ENCODE measurements around the gene PPP2R2C.

Gene PPP2R2C

DNA sequence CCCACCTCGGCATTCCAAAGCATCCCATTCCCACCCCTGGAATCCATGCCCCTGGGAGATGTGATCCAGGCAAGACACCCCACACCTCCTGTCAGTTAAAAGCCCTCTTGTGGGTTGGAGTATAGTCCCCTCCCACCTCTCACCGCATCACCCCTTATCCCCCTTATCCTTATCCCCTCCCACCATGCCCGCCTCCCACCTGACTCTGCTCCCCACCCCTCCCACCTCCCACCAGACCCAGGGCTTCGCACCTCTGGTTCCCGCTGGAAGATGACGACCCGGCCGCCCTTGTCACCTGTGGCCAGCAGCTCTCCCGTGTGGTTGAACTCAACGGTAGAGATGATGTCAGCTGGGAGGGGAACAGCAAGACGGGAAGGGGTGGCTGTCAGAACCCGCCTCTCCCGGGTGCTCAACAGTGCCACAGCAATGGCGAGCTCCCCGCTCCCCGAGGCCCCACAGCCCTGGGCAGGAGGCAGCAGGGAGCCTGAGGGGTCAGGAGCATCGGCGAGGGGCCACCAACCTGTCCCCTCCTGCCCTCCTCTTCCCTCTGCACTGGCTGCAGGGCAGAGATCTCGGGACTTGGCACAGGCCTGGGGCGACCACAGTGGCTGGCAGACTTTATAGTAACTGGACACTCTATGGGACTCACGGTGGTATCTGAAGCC, 91.5 kb downstream of the PPP2R2C start:
- Histone ChIP-seq H3K9ac (ENCODE audit: low read length) (no peak overlapping the region), H3K27me3 (ENCODE audit: control insufficient read depth, insufficient read depth, low read length) (peaks cover 9% of the 10 kb centered on the region), H3K36me3 (ENCODE audit: control insufficient read depth, insufficient read depth, low read length) (no peaks in the 10 kb centered on the region), H3K27ac (ENCODE audit: low read depth, low read length) (no peak overlapping the region), H3K4me3 (ENCODE audit: low read length) (no peak overlapping the region), H3K4me1 (ENCODE audit: control insufficient read depth, insufficient read depth, low read length) (no peaks in the 10 kb centered on the region)

DNA sequence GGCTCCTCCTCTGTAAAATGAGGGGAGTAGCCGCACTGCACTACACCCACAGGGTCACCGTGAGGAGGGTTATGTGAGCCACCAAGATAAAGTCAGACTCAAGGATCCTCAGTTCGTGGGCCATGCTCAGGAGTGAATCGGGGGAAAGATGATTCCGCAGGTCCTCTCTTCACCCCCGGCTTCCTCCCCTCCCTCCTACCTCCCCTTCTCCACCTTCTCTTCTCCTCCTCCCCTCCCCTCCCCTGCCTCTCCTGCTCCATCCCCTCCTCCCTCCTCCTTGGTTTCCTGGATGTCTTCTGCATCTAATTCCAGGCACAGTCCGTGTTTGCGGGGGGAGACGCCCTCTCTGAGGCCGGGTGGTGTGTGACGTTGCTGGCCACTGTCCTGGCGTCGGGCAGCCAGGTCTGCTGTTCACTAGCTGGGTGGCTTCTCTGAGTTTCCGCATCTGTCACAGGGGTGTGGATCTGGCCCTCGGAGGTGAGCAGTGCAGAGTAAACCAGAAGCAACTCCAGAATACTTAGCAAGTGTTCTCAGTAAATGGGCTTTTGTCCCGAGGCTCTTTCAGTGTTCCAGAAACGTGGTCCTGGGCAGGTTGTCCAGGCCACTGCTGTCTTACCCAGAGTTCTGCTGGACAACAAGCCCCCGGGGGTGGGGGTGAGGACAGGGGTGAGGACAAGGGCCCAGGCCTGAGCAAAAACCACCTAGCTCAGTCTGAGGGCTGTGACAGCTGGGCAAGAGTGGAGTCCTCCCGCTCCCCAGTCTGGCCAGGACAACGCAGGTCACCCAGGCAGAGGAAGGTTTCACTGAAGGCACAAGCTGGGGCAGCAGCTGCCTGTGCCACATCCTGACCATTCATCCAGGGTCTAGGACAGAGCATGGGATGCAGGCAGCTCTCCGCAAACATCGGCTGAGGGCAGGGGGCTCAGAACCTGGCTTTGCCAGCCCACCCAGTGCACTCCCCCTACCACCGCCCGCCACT, 92.4 kb downstream of the PPP2R2C start:
- no peak overlapping the region for H3K9ac ChIP-seq (ENCODE audit: low read length)
- peaks cover 9% of the 10 kb centered on the region for H3K27me3 ChIP-seq (ENCODE audit: control insufficient read depth, insufficient read depth, low read length)
- no peak overlapping the region for H3K27ac ChIP-seq (ENCODE audit: low read depth, low read length)
- H3K4me3 ChIP-seq (ENCODE audit: low read length): no peak overlapping the region
- H3K36me3 ChIP-seq (ENCODE audit: control insufficient read depth, insufficient read depth, low read length): no peaks in the 10 kb centered on the region
- no peaks in the 10 kb centered on the region for H3K4me1 ChIP-seq (ENCODE audit: control insufficient read depth, insufficient read depth, low read length)

DNA sequence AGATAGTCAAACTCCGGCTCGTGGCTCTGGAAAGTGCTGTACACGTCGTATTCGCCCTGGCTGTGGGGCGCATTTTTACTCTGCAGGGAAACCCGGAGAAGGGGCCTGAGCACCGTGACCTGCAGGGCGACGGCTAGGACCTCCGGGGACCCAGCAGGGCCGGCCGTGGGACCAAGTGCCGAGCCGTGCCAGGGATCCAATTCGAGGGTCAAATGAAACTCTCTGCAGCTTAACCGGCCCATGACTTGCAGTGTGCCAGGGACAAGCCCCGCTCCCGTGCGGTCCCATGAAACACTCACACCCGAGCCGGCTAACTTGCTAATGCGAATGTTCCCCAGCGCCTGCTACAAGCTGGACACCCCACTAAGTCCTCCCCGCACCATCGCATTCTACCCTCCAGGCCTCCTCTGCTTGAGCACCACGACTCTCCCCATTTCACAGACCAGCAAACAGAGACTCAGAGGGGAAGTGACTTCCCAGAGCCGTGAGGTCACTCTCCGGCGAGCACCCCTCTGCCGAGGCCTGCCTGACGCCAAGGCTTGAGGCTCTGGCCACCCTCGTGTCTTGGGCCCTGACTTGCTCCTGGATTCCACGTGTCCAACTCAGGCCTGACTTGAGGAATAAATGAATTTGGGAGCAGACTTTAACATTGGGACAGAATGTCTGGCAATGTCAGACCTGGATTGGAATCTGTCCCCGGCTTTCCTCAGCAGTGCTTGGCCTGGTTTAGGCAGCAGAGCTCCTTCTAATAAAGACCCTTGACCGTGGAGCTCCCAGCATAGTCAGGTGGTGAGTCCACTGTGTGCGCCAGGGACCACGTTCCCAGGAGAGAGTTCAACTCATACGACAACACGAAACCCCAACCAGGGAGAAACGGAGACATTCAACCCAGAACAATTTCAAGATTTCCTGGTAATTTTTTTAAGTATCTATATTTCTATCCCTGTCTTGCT, 93.6 kb downstream of the PPP2R2C start:
- Histone ChIP-seq H3K9ac (ENCODE audit: low read length) (no peak overlapping the region), H3K27me3 (ENCODE audit: control insufficient read depth, insufficient read depth, low read length) (peaks cover 9% of the 10 kb centered on the region), H3K4me3 (ENCODE audit: low read length) (no peak overlapping the region), H3K36me3 (ENCODE audit: control insufficient read depth, insufficient read depth, low read length) (no peaks in the 10 kb centered on the region), H3K4me1 (ENCODE audit: control insufficient read depth, insufficient read depth, low read length) (no peaks in the 10 kb centered on the region), H3K27ac (ENCODE audit: low read depth, low read length) (no peak overlapping the region)

DNA sequence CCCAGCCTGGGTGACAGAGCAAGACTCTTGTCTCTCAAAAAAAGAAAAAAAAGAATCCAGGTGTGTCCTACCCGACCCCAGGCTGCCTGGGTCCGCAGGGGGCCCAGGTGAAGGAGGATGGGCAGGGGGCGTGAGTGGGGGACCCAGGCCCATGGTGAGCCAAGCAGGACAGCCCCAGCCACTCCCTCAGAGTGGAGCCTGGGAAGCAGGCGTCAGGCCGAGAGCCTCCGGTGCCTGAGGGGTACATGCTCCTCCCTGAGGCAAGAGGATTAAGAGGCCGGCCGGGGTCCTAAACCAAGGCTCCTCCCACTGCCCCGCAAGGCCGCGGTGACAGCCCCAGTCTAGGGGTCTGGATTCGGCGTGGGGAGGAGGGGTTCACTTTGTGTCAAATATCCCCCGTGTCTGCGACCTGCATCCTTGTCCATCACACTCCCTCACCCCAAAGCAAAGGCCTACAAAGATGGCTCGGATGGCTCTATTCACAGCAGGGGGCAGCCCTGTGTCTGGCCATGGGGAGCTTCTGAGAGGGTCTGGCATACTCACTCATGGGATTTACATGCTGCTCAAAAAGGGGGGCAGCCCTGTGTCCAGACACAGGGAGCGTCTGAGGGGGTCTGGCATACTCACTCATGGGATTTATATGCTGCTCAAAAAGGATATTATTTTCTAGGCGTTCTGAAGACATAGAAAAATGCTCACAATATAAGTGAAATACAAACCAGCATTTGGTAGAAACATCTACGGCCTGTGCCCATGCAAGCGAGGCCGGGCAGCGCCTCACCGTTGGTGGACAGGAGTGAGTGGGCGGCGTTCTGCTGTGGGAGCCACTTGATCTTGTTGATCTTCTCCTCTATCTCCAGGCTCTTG, 94.6 kb downstream of the PPP2R2C start:
- Histone ChIP-seq H3K4me1 (ENCODE audit: control insufficient read depth, insufficient read depth, low read length) (no peaks in the 10 kb centered on the region), H3K27ac (ENCODE audit: low read depth, low read length) (no peak overlapping the region), H3K27me3 (ENCODE audit: control insufficient read depth, insufficient read depth, low read length) (peaks cover 9% of the 10 kb centered on the region), H3K36me3 (ENCODE audit: control insufficient read depth, insufficient read depth, low read length) (no peaks in the 10 kb centered on the region), H3K9ac (ENCODE audit: low read length) (no peak overlapping the region), H3K4me3 (ENCODE audit: low read length) (no peak overlapping the region)

DNA sequence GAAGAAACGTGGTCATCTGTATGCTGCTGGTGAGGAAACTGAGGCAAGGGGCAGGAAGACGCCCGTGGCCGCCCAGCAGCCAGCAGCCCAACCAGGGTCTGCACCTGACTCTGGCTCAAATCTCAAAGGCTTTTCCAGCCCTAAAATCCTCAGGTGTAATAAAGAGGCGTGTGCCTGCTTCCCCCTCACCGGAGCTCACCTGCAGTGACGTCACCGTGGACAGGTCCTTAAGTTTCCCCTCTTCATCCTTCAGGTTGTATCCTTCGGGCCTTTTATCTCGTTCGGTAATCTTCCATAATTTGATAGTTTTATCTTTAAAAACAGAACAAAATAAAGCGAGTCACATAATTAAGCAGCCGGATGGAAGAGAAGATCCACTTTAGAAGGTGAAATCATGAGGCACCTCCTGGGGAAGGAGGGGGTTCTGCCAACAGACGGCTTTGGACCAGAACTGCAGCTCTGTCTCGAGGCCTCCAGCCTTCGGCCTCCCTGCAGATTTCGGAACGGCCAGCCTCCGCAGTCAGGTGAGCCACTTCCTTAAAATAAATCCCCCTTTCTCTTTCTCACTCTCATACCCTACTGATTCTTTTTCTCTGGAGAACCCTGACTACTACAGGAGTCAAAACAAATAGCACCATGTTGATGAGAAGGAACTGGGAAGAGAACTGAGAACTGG, 96.7 kb downstream of the PPP2R2C start:
- Histone ChIP-seq H3K4me1 (ENCODE audit: control insufficient read depth, insufficient read depth, low read length) (no peaks in the 10 kb centered on the region), H3K4me3 (ENCODE audit: low read length) (no peak overlapping the region), H3K9ac (ENCODE audit: low read length) (no peak overlapping the region), H3K27ac (ENCODE audit: low read depth, low read length) (no peak overlapping the region), H3K27me3 (ENCODE audit: control insufficient read depth, insufficient read depth, low read length) (peaks cover 4% of the 10 kb centered on the region), H3K36me3 (ENCODE audit: control insufficient read depth, insufficient read depth, low read length) (no peaks in the 10 kb centered on the region)

DNA sequence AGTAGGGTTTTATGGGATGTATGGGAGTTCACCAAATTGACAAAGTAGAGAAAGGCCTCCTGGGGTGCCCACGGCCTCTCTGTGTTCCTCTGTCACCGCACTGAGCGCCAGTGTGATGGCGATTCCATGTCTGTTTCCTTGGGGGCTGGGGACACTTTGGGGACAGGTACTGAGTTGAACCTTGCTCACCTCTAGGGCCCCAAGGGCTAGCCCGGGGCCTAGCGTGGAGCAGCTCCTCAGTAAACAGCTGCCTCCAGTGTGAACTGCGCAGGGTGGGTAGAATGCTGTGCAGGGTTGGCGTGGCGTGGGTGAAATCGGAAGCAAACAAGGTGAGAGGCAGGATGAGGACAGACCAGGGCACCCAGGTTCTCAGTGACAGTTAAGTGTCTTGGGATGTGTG, 97.8 kb downstream of the PPP2R2C start:
- H3K27ac ChIP-seq (ENCODE audit: low read depth, low read length): no peak overlapping the region
- H3K36me3 ChIP-seq (ENCODE audit: control insufficient read depth, insufficient read depth, low read length): no peaks in the 10 kb centered on the region
- H3K4me1 ChIP-seq (ENCODE audit: control insufficient read depth, insufficient read depth, low read length): no peaks in the 10 kb centered on the region
- H3K27me3 ChIP-seq (ENCODE audit: control insufficient read depth, insufficient read depth, low read length): peaks cover 4% of the 10 kb centered on the region
- no peak overlapping the region for H3K9ac ChIP-seq (ENCODE audit: low read length)
- no peak overlapping the region for H3K4me3 ChIP-seq (ENCODE audit: low read length)

DNA sequence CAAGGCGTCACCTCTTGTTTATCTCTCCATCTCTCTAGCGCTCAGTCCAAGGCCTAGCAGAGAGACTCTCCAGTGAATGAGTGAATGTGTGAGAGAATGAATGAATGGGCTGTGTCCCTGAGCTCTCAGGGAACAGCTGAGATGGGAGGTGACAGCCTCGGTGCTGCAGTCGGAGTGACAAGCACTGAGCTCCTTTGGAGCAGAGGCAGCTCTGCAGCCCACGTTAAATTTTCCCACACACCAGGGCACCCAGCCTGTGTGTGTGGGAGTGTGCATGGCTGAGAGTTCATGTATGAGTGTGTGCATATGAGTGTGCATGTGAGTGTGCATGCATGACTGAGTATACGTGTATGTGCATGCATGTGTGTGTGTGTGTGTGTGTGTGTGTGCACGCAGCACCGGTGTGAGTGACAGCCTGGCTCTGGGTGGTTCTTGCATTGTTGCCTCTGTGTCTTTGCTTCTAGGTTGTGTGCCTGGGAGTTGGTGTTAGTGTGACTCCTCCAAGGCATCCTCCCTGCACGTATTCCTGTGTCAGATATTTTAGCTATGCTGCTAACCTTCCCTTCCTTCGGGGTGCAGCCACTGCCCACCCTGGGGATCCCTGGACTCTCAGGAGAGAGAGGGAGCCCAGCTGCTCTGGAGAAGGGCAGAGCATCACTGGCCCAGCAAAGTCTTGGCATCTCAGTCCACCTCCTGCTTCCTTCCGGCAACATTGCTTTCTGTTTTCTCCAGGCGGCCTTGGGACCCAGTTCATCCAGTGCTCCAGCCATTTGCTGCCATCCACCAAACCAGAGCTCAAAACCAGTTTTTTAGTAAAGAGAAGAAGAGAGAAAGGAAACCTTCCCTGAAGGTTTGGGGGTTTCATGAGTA, 98.6 kb downstream of the PPP2R2C start:
- no peak overlapping the region for H3K4me3 ChIP-seq (ENCODE audit: low read length)
- no peaks in the 10 kb centered on the region for H3K4me1 ChIP-seq (ENCODE audit: control insufficient read depth, insufficient read depth, low read length)
- no peaks in the 10 kb centered on the region for H3K36me3 ChIP-seq (ENCODE audit: control insufficient read depth, insufficient read depth, low read length)
- no peak overlapping the region for H3K9ac ChIP-seq (ENCODE audit: low read length)
- no peak overlapping the region for H3K27ac ChIP-seq (ENCODE audit: low read depth, low read length)
- peaks cover 3% of the 10 kb centered on the region for H3K27me3 ChIP-seq (ENCODE audit: control insufficient read depth, insufficient read depth, low read length)

DNA sequence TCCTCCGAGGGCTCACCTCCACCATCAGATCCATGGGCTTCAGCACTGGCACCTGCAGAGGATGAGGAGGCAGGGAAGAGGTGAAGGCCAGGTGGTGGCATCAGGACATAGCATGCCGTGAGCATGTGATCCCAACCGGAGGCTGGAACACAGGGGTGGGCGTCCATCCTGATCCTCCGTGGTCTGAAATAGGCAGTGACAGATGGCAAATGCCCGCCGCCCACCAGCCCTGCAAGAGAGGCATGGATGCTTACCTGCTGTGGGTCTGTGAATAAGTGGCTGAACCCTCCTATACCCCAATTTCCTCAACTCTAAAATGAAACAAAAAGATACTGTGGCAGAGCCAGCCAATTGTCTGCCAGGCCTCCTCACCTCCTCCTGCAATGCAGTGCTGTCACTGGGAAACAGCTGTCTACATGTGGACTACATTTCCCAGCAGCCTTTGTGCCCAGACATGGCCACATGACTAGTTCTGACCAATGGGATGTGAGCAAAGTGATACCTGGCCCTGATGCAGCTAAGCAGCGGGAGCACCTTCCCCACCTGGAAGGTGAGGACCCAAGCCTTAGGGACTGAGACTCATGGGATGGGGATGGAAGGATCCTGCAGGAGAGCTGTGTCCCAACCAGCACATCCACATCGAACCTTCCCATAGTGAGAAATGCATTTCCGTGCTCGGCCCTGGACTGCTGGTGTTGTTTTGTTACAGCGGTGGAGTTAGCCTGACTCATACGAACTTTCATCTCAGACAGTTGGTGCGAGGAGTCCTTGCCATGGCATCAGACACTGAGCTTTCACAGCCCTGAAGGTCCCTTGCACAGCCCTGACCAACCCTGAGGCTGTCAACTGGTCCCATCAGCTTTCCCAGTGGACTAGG, 99.5 kb downstream of the PPP2R2C start:
- Histone ChIP-seq H3K4me1 (ENCODE audit: control insufficient read depth, insufficient read depth, low read length) (no peaks in the 10 kb centered on the region), H3K36me3 (ENCODE audit: control insufficient read depth, insufficient read depth, low read length) (no peaks in the 10 kb centered on the region), H3K4me3 (ENCODE audit: low read length) (no peak overlapping the region), H3K27me3 (ENCODE audit: control insufficient read depth, insufficient read depth, low read length) (no peaks in the 10 kb centered on the region), H3K27ac (ENCODE audit: low read depth, low read length) (no peak overlapping the region), H3K9ac (ENCODE audit: low read length) (no peak overlapping the region)

DNA sequence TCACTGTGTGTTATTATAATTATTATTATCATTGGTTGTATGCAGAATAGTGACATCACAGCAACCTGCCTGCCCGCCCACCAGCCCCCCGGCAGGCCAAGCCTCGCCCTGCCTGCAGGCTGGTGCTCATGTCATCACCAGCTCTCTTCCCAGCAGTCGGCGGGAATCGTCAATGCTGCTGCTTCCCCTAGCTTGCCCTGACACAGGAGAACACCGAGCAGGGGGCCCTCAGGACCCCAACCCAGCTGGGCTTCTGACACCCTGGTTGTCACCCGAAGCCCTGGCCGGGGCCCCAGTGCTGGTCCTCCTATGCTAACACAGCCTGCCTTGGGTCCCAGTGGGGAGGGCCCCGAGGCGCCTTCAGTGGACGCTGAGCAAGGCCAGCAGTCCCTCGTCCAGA, 100.6 kb downstream of the PPP2R2C start:
- Histone ChIP-seq H3K27ac (ENCODE audit: low read depth, low read length) (no peak overlapping the region), H3K4me1 (ENCODE audit: control insufficient read depth, insufficient read depth, low read length) (no peaks in the 10 kb centered on the region), H3K4me3 (ENCODE audit: low read length) (no peak overlapping the region), H3K36me3 (ENCODE audit: control insufficient read depth, insufficient read depth, low read length) (no peaks in the 10 kb centered on the region), H3K27me3 (ENCODE audit: control insufficient read depth, insufficient read depth, low read length) (no peaks in the 10 kb centered on the region), H3K9ac (ENCODE audit: low read length) (no peak overlapping the region)

DNA sequence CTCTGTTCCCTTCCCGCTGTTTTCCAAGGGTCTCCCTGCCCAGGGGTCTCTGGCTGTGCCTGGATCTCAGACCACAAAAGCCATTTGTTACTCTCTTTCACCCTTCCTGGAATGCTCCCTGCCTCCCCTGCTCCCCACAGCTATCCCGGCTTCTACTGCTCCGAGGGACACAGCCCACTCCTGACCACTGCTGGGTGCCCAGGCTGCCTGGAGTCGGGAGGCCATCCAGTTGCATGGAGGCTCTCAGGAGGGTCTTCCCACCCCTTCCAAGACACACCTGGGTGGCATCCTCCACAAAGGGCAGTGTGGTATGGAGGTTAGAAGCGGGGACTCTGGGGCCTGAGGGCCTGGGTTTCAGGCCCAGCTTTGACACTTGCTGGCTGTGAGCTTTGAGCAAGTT, 101.1 kb downstream of the PPP2R2C start:
- Histone ChIP-seq H3K36me3 (ENCODE audit: control insufficient read depth, insufficient read depth, low read length) (no peaks in the 10 kb centered on the region), H3K27ac (ENCODE audit: low read depth, low read length) (no peak overlapping the region), H3K27me3 (ENCODE audit: control insufficient read depth, insufficient read depth, low read length) (peaks cover 4% of the 10 kb centered on the region), H3K4me3 (ENCODE audit: low read length) (no peak overlapping the region), H3K9ac (ENCODE audit: low read length) (no peak overlapping the region), H3K4me1 (ENCODE audit: control insufficient read depth, insufficient read depth, low read length) (no peaks in the 10 kb centered on the region)

Measured in rectal smooth muscle tissue (tissue), 1 donor.